Urinary bladder (tissue), 4 donors: ENCODE data around the gene CLVS2. TPM values are rescaled to one million over a fixed set of nuclear protein-coding genes. Genes with fewer than 3 reads are reported as not detected.

Source experiments
- DNase-seq: peaks from one replicate; pipeline ENCODE4 v3.0.0-alpha.2; 2015; ENCODE audit errors: extremely low spot score
- H3K27ac ChIP-seq: one replicate; pipeline ENCODE4 v1.5.1; 2013; ENCODE audit warnings: low read depth, mild to moderate bottlenecking, moderate library complexity
- H3K36me3 ChIP-seq: one replicate; pipeline ENCODE4 v1.6.1; 2013; ENCODE audit warnings: mild to moderate bottlenecking, moderate library complexity; ENCODE audit not compliant: insufficient read depth
- H3K4me1 ChIP-seq: one replicate; pipeline ENCODE4 v1.6.1; 2013; ENCODE audit warnings: mild to moderate bottlenecking, moderate library complexity; ENCODE audit not compliant: insufficient read depth
- H3K4me3 ChIP-seq: one replicate; pipeline ENCODE4 v1.5.1; 2013; ENCODE audit warnings: low read depth, low read length
- WGBS: extraction: QIAGEN DNeasy Blood & Tissue Kit; methylation state at CpG from one replicate; pipeline ENCODE4 v1.1.7; 2013; 5-methylcytosine and 5-hydroxymethylcytosine counted together
- polyA plus RNA-seq: library from polyadenylated mRNA; stranded (reverse); fragments of 200-250 nt; gene quantifications from one replicate; pipeline ENCODE4 v1.2.3, GENCODE V29; 2013
- total RNA-seq: library from RNA; depleted of rRNA; stranded (reverse); fragments of >200 nt; gene quantifications from one replicate; pipeline ENCODE4 v1.2.3, GENCODE V29; 2014
- donor health status: healthy with polysubstance abuse.
- donor health status: healthy.

Gene CLVS2, protein sequence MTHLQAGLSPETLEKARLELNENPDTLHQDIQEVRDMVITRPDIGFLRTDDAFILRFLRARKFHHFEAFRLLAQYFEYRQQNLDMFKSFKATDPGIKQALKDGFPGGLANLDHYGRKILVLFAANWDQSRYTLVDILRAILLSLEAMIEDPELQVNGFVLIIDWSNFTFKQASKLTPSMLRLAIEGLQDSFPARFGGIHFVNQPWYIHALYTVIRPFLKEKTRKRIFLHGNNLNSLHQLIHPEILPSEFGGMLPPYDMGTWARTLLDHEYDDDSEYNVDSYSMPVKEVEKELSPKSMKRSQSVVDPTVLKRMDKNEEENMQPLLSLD
- 2.1 TPM for total RNA-seq
- polyA plus RNA-seq, result 0.10 TPM

DNA sequence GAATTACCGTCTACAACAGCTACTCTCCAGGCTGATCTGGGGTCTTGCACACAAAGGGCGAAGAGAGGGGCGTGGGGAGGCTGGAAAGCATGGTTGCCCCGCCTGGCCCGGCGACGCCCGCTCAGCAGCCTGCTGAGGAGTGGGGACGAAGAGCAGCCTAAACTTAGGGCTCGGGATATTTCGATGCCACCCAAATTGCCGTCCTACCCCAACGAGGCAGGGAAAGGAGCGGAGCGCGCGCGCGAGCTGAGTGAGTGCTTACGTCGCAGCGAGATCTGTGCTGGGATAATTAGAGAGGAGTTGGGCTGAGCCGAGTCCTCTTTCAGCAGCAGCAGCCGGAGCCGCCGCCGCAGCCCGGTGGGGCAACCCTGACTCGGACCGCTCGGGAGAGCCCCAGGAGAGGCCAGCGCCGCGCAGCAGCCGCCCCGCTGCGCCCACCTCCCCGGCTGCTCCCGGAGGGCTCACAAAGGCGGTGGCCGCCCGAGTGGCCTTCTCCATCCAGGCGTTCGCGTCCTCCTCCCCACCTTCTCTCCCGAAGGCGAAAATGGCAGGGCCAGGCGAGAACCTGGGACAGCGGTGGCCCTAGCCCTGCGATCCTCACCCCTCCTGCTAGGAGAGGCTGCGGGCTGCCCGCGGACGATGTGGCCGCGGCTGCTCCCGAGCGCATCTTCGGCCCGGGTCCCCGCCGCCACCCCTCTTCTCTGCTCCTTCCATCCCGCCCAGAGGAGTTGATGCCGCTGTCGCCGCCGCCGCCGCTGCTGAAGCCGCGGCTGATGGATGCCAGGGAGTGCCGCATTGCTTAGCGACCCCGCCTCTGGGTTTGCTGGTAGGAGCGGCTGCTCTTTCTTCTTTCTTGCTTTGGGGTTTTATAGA, at the start of gene CLVS2:
CLVS2 (plus strand) TSS at position 315 of the 873 bp plus-strand sequence. CDS start 1,543 bp downstream, outside the sequence.
- peak; percentile 18 for DNase-seq
- Histone ChIP-seq H3K36me3 (no peaks in the 10 kb centered on the region), H3K27ac (no peak within 1 kb of the TSS), H3K4me3 (peak within 1 kb of the TSS; percentile 33), H3K4me1 (no peaks in the 10 kb centered on the region)
- WGBS, result under 1% methylated on average over 75 of the region's 75 CpGs

DNA sequence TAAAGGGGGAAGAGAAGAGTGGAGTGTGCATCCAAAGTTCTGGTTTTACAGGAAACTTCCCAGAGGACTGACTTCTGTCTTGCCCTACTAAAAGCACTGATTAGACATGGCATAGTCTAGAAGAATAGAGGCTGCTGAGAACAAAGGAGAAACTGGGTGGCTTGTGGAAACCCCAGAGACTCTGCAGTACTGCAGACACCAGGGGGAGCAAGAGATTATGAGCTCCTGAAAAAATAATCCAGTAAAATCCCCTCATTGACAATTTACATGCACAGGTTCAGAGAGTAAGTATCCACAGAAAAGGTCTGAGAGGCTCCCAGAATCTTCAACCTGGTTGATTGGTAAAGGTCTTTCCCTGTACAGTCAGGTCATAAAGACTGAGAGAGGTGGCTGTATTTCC, 48.7 kb upstream of the CLVS2 start:
- no peak for DNase-seq
- Histone ChIP-seq H3K27ac (no peak overlapping the region), H3K4me1 (no peaks in the 10 kb centered on the region), H3K4me3 (no peak overlapping the region), H3K36me3 (no peaks in the 10 kb centered on the region)

DNA sequence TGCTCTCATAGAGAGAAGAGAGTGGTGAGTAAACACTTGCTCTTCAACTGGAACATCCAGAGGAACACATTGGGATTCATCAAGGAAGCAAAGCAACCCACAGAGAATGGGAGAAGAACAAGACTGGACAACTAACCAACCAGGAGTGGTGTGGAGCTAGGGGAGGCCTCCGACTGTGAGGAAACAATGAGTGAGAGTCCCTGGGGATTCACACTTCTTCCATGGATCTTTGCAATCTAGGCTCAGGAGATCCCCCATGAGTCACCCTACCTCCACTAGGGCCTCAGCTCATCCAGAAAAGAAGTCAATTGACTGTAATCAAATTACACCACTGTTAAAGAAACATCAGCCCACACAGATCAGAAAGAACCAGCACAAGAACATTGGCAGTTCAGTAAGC, 42.3 kb upstream of the CLVS2 start:
- no peak overlapping the region for H3K4me3 ChIP-seq
- WGBS, result 83% methylated on average over 1 of the region's 1 CpG
- no peaks in the 10 kb centered on the region for H3K36me3 ChIP-seq

DNA sequence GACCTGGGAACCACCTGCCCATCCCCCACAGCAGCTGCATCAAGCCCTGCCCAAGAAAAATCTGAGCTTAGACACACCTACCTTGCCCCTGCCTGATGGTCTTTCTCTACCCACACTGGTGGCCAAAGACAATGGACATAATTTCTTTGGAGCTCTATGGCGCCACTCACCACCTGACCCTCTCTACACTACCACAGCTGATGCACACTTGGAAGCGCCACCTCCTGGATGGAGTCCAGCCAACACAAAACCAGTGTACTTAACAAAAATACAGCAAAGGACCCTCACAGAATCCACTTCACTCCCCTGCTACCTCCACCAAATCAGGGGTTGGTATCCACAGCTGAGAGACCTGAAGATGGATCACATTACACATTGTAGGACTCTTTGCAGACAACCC, 39.7 kb upstream of the CLVS2 start:
- WGBS, result 92% methylated on average over 2 of the region's 2 CpGs

More for the DNA sequence above, 42.3 kb upstream of the CLVS2 start:
- Histone ChIP-seq H3K4me1 (no peaks in the 10 kb centered on the region), H3K27ac (no peak overlapping the region)
- DNase-seq, result no peak

DNA sequence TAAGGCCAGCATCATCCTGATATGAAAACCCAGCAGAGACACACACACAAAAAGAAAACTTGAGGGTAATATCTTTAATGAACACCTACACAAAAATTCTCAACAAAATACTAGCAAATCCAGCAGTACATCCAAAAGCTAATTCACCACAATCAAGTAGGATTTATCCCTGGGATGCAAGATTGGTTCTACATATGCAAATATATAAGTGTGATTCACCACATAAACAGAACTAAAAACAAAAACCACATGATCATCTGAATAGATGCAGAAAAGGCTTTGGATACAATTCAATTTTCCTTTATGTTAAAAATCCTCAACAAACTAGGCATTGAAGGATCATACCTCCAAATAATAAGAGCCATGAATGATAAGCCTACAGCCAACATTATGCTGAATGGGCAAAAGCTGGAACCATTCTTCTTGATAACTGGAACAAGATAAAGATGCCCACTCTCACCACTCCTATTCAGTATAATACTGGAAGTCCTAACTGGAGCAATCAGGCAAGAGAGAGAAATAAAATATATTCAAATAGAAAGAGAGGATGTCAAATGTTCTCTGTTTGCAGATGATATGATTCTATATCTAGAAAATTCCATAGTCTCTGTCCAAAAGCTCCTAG, 33.9 kb upstream of the CLVS2 start:
- no peak for DNase-seq
- Histone ChIP-seq H3K4me3 (no peak overlapping the region), H3K4me1 (no peaks in the 10 kb centered on the region), H3K36me3 (no peaks in the 10 kb centered on the region), H3K27ac (no peak overlapping the region)

More for the DNA sequence above, 39.7 kb upstream of the CLVS2 start:
- Histone ChIP-seq H3K36me3 (no peaks in the 10 kb centered on the region), H3K4me1 (no peaks in the 10 kb centered on the region), H3K27ac (no peak overlapping the region), H3K4me3 (no peak overlapping the region)
- DNase-seq, result no peak

DNA sequence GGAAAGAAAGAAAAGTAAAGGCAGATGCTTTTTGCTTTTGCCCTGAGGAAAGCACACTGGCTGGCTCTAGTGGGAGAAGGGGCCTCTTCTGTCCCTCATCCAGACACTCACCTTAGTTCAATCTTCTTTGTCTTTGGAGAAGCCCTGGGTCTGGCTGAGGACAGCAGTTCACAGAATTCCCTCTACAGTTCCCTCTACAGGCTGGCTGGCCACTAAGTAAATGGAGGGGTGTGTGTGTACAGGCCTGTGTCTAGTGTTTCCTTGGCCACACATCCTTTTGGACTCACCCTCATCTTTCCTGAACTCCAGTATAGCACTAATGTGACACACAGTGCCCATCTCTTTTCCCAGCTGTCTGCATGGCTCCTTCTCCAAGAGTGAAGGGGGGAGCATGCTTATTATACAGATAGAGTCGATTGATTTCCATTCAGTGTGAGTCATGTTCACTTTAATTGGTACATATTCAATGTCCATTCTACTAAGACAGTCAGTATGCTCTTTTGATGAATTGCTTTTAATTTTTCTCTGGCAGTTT, 26.0 kb upstream of the CLVS2 start:
- Histone ChIP-seq H3K27ac (no peak overlapping the region), H3K36me3 (no peaks in the 10 kb centered on the region), H3K4me1 (no peaks in the 10 kb centered on the region), H3K4me3 (no peak overlapping the region)
- 72% methylated on average over 1 of the region's 1 CpG for WGBS
- no peak for DNase-seq

DNA sequence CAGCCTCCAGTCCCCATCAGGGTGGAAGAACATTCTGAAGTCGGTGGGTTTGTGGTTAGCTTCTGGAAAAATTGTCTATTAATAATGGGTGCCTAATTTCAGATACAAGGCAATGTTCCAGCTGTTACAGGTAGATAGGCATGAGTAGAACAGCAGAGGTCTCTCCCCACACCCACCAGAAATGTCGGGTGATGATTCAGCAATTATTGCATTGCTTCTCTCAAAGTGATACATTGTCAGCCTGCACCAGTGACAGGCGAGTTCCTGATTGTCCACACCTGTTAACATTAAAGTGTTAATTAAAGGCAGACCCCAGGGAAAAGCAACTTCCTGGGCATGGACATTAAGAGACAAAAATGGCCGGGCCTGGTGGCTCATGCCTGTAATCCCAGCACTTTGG, 18.9 kb upstream of the CLVS2 start:
- no peak overlapping the region for H3K27ac ChIP-seq
- 73% methylated on average over 4 of the region's 4 CpGs for WGBS
- H3K36me3 ChIP-seq, result no peaks in the 10 kb centered on the region
- H3K4me3 ChIP-seq, result no peak overlapping the region
- DNase-seq, result no peak
- no peaks in the 10 kb centered on the region for H3K4me1 ChIP-seq

DNA sequence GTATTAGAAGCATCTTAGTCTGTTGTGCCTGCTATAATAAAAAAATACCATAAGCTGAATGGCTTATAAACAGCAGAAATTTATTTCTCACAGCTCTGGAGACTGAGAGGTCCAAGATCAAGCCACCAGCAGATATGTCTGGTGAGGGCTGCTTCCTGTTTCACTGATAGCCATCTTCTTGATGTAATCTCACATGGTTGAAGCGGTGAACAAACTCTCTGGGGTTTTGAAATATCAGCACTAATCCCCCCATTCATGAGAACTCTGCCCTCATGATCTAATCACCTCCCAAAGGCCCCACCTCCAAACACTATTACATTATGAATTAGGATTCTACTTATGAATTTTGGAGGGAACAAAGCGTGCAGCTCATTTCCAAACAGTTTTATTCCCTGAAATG, 11.6 kb upstream of the CLVS2 start:
- Histone ChIP-seq H3K27ac (no peak overlapping the region), H3K4me1 (no peaks in the 10 kb centered on the region), H3K4me3 (no peak overlapping the region), H3K36me3 (no peaks in the 10 kb centered on the region)
- WGBS, result 20% methylated on average over 2 of the region's 2 CpGs
- no peak for DNase-seq

DNA sequence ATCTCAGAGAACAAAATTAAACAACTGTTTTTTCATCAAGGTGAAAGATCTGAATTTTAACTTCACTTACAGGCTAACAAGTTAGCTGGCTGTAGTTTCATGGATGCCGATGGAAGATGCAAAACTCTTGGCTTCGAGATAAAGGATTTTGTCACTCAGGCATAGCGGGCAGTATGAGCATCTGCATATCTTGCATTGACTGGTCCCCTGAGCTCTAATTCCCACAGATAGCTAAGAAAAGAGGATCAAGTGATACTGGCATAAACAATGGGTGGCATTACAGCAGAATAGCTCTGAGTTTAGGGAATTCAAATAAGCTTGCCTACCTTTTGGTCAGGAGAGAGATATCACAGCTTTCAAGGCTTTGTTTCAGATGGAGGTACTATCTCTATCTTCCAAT, 1.8 kb upstream of the CLVS2 start:
- no peak for DNase-seq
- Histone ChIP-seq H3K27ac (no peak overlapping the region), H3K4me1 (no peaks in the 10 kb centered on the region), H3K4me3 (no peak overlapping the region), H3K36me3 (no peaks in the 10 kb centered on the region)
- 83% methylated on average over 3 of the region's 3 CpGs for WGBS

DNA sequence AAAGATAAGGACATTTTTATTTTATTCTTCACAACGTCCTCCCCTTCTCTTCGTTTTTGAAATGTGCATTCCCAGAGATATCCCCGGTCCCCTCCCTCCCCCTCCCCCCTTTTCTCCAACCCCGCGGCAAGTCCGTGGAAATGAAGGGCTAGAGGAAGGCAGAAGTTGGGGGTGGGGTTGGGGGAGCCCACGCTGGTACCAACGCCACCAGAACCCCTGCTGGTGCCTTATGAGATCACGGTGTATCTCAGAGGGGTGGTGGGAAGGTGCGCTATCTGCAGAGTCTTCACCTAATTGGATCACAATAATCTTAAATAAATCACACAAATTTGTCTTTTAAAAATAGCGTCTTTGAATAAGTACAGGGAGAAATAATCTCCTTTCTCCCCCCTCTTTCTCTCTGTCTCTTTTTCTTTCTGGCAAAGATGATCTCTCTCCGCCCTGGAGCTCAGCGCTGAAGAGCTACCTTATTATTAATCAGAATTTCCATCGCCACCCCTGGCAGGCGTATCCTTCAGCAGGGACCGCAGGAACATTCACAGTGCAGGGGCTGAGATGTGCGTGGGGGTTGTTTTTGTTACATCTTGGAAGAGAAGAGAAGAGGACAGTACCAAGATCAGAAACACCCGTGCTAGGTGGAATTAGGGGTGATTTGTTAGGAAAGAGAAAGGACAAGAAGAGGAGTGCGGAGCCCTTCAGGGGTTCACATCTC, 915 bp downstream of the CLVS2 start:
- H3K4me3 ChIP-seq, result peak overlapping the region; percentile 33
- H3K4me1 ChIP-seq, result no peaks in the 10 kb centered on the region
- no peaks in the 10 kb centered on the region for H3K36me3 ChIP-seq
- DNase-seq, result no peak
- 23% methylated on average over 19 of the region's 19 CpGs for WGBS
- H3K27ac ChIP-seq, result no peak overlapping the region

DNA sequence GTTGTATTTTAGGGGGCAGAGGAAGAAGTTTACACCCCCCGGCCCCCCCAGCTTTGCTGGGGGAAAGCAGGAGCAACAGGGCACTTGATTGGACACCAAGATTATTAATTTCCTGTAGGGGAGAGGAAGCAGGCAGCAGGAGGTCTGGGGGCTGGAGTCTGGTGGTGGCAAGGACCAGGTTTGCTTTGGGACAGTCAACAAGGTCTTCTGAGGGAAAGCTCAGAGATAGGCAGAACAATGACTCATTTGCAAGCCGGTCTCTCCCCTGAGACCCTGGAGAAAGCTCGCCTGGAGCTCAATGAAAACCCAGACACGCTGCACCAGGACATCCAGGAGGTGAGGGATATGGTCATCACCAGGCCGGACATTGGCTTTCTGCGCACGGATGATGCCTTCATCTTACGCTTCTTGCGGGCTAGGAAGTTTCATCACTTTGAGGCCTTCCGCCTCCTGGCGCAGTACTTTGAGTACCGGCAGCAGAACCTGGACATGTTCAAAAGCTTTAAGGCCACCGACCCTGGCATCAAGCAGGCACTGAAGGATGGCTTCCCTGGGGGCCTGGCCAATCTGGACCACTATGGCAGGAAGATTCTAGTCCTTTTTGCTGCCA, 1.6 kb downstream of the CLVS2 start:
- Histone ChIP-seq H3K27ac (no peak overlapping the region), H3K36me3 (no peaks in the 10 kb centered on the region), H3K4me3 (no peak overlapping the region), H3K4me1 (no peaks in the 10 kb centered on the region)
- DNase-seq, result no peak
- 88% methylated on average over 13 of the region's 13 CpGs for WGBS

DNA sequence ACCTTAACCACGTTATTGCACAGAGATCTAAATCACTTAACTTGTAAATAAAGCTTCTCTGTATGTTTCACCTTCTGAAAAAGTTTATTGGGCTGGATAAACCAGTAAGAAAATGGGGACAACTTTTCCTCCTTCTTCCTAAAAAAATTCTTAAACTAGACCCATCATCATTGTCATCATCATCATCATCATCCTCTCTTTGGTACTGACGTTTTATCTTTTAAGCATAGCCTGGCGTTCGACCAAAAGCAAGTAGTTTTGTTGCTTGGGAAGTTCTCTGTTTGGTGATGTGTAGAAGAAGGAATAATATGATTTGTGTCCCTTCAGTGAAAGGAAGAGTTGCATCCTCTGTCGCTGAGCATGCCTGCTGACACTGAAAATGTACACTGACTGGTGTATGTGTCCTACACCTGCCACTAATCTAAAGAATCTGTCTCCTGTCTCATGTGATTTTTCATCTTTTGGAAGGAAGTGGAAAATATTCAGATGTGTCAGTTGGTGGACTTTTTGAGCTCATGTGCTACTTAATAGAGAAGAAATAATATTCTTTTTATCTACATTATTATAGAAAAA, 2.5 kb downstream of the CLVS2 start:
- no peaks in the 10 kb centered on the region for H3K4me1 ChIP-seq
- no peak overlapping the region for H3K27ac ChIP-seq
- 58% methylated on average over 5 of the region's 5 CpGs for WGBS
- H3K4me3 ChIP-seq, result no peak overlapping the region
- H3K36me3 ChIP-seq, result no peaks in the 10 kb centered on the region
- DNase-seq, result no peak
